Measurements from ENCODE around the gene SATL1. TPM values are rescaled to one million over a fixed set of nuclear protein-coding genes. Genes with fewer than 3 reads are reported as not detected.

Gene SATL1
- total and polyA plus RNA-seq, 2 of the 13 experiments (the other 11 are each of a cell fraction or from before 2014, with no cell fraction given): not detected

GRCh38 chrX:85108165-85108564 is 135.4 kb downstream of the SATL1 start (continued):
- TF ChIP-seq PRDM15 (CRISPR knock-in tag; IDR thresholded peaks at IDR 0.05) (no peak), ZBTB4 (CRISPR knock-in tag; IDR thresholded peaks at IDR 0.05; ENCODE audit: borderline replicate concordance) (no peak), NRL (CRISPR knock-in tag; IDR thresholded peaks at IDR 0.05; ENCODE audit: borderline replicate concordance) (no peak)

- no peak overlapping the region for H3K4me2 ChIP-seq (ENCODE audit: low read depth, low read length)
- POLR2A ChIA-PET: no interaction called here
- no peak for ATAC-seq
- intact Hi-C loops (cut with micrococcal nuclease; ENCODE audit: unreplicated experiment) (no loop called here), in situ Hi-C loops (cut with HindIII; ENCODE audit: extremely low pct_ligation_motif_present, low pct_unique_long_range_greater_than_20kb) (no loop called here)
- no peak for DNase-seq (ENCODE audit: low spot score)
- CTCF ChIA-PET (ENCODE audit: low intra/inter-chr PET ratio, low total read pairs): no interaction called here
- H4K20me1 ChIP-seq (ENCODE audit: insufficient read depth, low read length): no peaks in the 10 kb centered on the region
- H3K27ac ChIP-seq (ENCODE audit: extremely low read length, insufficient read depth, low read length): no peak overlapping the region
- H3K27me3 ChIP-seq (ENCODE audit: control insufficient read depth in 1 of 2, insufficient read depth in 2 of 2, low read length in 2 of 2): no peaks in the 10 kb centered on the region
- H3K79me2 ChIP-seq (ENCODE audit: insufficient read depth, low read length): no peaks in the 10 kb centered on the region
- no TSS peak for BruUV-seq (replicated peaks)
- H3K4me3 ChIP-seq (replicated peaks in 1 of 3; ENCODE audit: insufficient read depth in 1 of 3, low read depth in 2 of 3, low read length in 3 of 3): no peak overlapping the region
- WGBS (ENCODE audit: low lambda C conversion rate): 0% methylated on average over 1 of the region's 4 CpGs
- H3K9me3 ChIP-seq (ENCODE audit: low read length): no peaks in the 10 kb centered on the region
- no peak overlapping the region for H2AFZ ChIP-seq (ENCODE audit: low read length)
- H3K36me3 ChIP-seq (replicated peaks in 1 of 2; ENCODE audit: control insufficient read depth in 1 of 2, insufficient read depth in 2 of 2, low read length in 2 of 2): no peaks in the 10 kb centered on the region
- peaks cover 7% of the 10 kb centered on the region for H3K4me1 ChIP-seq (ENCODE audit: insufficient read depth, low read length)
- no peak for FAIRE-seq
- no peak overlapping the region for H3K9ac ChIP-seq (ENCODE audit: insufficient read depth, low read depth, low read length)
- no peak for TF ChIP-seq AKAP8 (CRISPR knock-in tag; IDR thresholded peaks at IDR 0.05)
- TF ChIP-seq, protein P1, sequence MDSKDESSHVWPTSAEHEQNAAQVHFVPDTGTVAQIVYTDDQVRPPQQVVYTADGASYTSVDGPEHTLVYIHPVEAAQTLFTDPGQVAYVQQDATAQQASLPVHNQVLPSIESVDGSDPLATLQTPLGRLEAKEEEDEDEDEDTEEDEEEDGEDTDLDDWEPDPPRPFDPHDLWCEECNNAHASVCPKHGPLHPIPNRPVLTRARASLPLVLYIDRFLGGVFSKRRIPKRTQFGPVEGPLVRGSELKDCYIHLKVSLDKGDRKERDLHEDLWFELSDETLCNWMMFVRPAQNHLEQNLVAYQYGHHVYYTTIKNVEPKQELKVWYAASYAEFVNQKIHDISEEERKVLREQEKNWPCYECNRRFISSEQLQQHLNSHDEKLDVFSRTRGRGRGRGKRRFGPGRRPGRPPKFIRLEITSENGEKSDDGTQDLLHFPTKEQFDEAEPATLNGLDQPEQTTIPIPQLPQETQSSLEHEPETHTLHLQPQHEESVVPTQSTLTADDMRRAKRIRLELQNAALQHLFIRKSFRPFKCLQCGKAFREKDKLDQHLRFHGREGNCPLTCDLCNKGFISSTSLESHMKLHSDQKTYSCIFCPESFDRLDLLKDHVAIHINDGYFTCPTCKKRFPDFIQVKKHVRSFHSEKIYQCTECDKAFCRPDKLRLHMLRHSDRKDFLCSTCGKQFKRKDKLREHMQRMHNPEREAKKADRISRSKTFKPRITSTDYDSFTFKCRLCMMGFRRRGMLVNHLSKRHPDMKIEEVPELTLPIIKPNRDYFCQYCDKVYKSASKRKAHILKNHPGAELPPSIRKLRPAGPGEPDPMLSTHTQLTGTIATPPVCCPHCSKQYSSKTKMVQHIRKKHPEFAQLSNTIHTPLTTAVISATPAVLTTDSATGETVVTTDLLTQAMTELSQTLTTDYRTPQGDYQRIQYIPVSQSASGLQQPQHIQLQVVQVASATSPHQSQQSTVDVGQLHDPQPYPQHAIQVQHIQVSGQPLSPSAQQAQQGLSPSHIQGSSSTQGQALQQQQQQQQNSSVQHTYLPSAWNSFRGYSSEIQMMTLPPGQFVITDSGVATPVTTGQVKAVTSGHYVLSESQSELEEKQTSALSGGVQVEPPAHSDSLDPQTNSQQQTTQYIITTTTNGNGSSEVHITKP (CRISPR knock-in tag; IDR thresholded peaks at IDR 0.05; ENCODE audit: low read depth): no peak
- no peak for TF ChIP-seq ZNF33A (CRISPR knock-in tag; IDR thresholded peaks at IDR 0.05; ENCODE audit: borderline replicate concordance)
- TF ChIP-seq, protein P2, sequence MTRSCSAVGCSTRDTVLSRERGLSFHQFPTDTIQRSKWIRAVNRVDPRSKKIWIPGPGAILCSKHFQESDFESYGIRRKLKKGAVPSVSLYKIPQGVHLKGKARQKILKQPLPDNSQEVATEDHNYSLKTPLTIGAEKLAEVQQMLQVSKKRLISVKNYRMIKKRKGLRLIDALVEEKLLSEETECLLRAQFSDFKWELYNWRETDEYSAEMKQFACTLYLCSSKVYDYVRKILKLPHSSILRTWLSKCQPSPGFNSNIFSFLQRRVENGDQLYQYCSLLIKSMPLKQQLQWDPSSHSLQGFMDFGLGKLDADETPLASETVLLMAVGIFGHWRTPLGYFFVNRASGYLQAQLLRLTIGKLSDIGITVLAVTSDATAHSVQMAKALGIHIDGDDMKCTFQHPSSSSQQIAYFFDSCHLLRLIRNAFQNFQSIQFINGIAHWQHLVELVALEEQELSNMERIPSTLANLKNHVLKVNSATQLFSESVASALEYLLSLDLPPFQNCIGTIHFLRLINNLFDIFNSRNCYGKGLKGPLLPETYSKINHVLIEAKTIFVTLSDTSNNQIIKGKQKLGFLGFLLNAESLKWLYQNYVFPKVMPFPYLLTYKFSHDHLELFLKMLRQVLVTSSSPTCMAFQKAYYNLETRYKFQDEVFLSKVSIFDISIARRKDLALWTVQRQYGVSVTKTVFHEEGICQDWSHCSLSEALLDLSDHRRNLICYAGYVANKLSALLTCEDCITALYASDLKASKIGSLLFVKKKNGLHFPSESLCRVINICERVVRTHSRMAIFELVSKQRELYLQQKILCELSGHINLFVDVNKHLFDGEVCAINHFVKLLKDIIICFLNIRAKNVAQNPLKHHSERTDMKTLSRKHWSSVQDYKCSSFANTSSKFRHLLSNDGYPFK (CRISPR knock-in tag; IDR thresholded peaks at IDR 0.05; ENCODE audit: borderline replicate concordance): no peak
- no peak for TF ChIP-seq ZNF234 (CRISPR knock-in tag; conservative IDR thresholded peaks at IDR 0.05)
- no peak for TF ChIP-seq DNMT3B (CRISPR knock-in tag; conservative IDR thresholded peaks at IDR 0.05)
Observed at GRCh38 chrX:85107407-85107806, 136.2 kb downstream of the SATL1 start.

Data from HepG2 (cell line).